ENCODE measurements around the gene SUPT20HL2. TPM values are rescaled to one million over a fixed set of nuclear protein-coding genes. Genes with fewer than 3 reads are reported as not detected.

Gene SUPT20HL2
- total RNA-seq, 1 donor from 2014 or later, result not detected

DNA sequence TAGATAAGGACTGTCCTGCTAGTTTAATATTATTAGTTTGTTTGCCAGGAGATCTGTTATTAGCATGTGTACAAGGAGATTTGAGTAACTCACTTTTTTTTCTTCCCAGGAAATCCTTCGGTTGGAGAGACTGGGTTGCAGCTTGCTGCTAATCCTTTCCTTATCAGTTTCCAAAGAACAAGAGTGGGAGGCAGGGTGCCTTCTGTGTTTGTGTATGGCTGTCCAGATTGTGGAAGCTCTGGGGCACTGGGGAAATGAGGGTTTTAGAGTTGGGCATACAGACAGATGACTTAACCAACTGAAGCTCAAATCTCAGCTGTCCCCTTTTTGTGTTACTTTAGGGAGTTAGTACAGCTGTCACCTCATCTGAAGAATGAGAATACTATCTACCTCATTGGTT lies 34.0 kb upstream of the SUPT20HL2 start:
- H3K36me3 Mint-ChIP-seq, result no peaks in the 10 kb centered on the region
- H3K9me3 Mint-ChIP-seq, result no peaks in the 10 kb centered on the region
- no peaks in the 10 kb centered on the region for H3K27me3 Mint-ChIP-seq
- no peak overlapping the region for H3K4me3 Mint-ChIP-seq
- no peak overlapping the region for H3K27ac Mint-ChIP-seq
- H3K4me1 Mint-ChIP-seq (ENCODE audit: unreplicated experiment), result peaks cover 8% of the 10 kb centered on the region
- TF ChIP-seq CTCF (conservative IDR thresholded peaks at IDR 0.05), result no peak
- DNase-seq (ENCODE audit: extremely low spot score, unreplicated experiment), result no peak

DNA sequence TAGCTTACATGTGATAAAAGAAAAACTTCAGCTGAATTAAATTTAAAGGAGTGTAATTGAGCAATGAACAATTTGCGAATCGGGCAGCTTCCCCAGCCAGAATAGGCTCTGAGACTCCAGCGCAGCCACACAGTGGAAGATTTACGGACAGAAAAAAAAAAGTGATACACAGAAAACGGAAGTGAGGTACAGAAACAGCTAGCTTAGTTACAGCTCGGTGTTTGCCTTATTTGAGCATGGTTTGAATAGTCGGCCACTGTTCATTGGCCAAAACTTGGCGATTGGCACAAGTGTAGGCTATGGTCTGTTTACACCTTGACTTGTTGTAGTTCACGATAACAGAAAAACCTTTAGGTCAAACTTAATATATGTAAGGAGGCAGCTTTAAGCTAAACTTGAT lies 29.9 kb upstream of the SUPT20HL2 start:
- H3K27me3 Mint-ChIP-seq, result peaks cover 8% of the 10 kb centered on the region
- no peak overlapping the region for H3K4me3 Mint-ChIP-seq
- no peak for DNase-seq (ENCODE audit: extremely low spot score, unreplicated experiment)
- no peaks in the 10 kb centered on the region for H3K9me3 Mint-ChIP-seq
- H3K27ac Mint-ChIP-seq, result no peak overlapping the region
- peaks cover 8% of the 10 kb centered on the region for H3K4me1 Mint-ChIP-seq (ENCODE audit: unreplicated experiment)
- TF ChIP-seq CTCF (conservative IDR thresholded peaks at IDR 0.05), result no peak
- H3K36me3 Mint-ChIP-seq, result no peaks in the 10 kb centered on the region

GRCh38 chrX:24341795-24342194 lies 27.9 kb upstream of the SUPT20HL2 start:
- no peak for DNase-seq (ENCODE audit: extremely low spot score, unreplicated experiment)
- Mint-ChIP-seq H3K27ac (no peak overlapping the region), H3K4me3 (no peak overlapping the region), H3K36me3 (no peaks in the 10 kb centered on the region), H3K9me3 (no peaks in the 10 kb centered on the region), H3K27me3 (peaks cover 8% of the 10 kb centered on the region), H3K4me1 (ENCODE audit: unreplicated experiment) (no peaks in the 10 kb centered on the region)
- TF ChIP-seq CTCF (conservative IDR thresholded peaks at IDR 0.05), result no peak

- Mint-ChIP-seq H3K9me3 (no peaks in the 10 kb centered on the region), H3K27me3 (peaks cover 8% of the 10 kb centered on the region), H3K4me1 (ENCODE audit: unreplicated experiment) (no peaks in the 10 kb centered on the region), H3K27ac (no peak overlapping the region), H3K36me3 (no peaks in the 10 kb centered on the region), H3K4me3 (no peak overlapping the region)
- no peak for DNase-seq (ENCODE audit: extremely low spot score, unreplicated experiment)
- no peak for TF ChIP-seq CTCF (conservative IDR thresholded peaks at IDR 0.05)
Measured at GRCh38 chrX:24340501-24340900, 26.6 kb upstream of the SUPT20HL2 start.

DNA sequence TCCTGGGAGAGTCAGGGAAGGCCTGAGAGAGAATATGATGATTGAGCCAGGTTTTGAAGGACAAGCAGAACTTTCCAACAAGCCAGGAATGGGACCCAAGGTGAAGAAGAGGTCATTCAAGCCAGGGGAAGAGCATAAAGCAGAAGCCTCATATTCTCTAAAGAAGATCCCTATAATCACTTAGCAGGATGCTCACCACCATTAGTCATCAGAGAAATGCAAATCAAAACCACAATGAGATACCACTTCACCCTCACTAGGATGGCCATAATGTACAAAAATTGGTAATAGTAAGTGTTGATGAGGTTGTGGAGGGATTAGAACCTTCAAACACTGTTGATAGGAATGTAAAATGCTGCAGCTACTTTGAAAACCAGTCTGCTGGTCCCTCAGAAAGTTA lies 26.0 kb upstream of the SUPT20HL2 start:
- H3K27me3 Mint-ChIP-seq, result peaks cover 8% of the 10 kb centered on the region
- TF ChIP-seq CTCF (conservative IDR thresholded peaks at IDR 0.05), result no peak
- H3K4me1 Mint-ChIP-seq (ENCODE audit: unreplicated experiment), result no peaks in the 10 kb centered on the region
- no peak for DNase-seq (ENCODE audit: extremely low spot score, unreplicated experiment)
- no peak overlapping the region for H3K27ac Mint-ChIP-seq
- H3K4me3 Mint-ChIP-seq, result no peak overlapping the region
- no peaks in the 10 kb centered on the region for H3K36me3 Mint-ChIP-seq
- H3K9me3 Mint-ChIP-seq, result no peaks in the 10 kb centered on the region

GRCh38 chrX:24335871-24336270 lies 22.0 kb upstream of the SUPT20HL2 start:
- Mint-ChIP-seq H3K4me3 (no peak overlapping the region), H3K27ac (no peak overlapping the region), H3K4me1 (ENCODE audit: unreplicated experiment) (no peaks in the 10 kb centered on the region)

More at GRCh38 chrX:24335871-24336270, 22.0 kb upstream of the SUPT20HL2 start:
- TF ChIP-seq CTCF (conservative IDR thresholded peaks at IDR 0.05), result no peak
- no peak for DNase-seq (ENCODE audit: extremely low spot score, unreplicated experiment)
- Mint-ChIP-seq H3K36me3 (no peaks in the 10 kb centered on the region), H3K27me3 (peaks cover 8% of the 10 kb centered on the region), H3K9me3 (no peaks in the 10 kb centered on the region)

All from type B pancreatic cell (in vitro differentiated cells).